ENCODE measurements around the gene GTPBP2.

Gene GTPBP2

DNA sequence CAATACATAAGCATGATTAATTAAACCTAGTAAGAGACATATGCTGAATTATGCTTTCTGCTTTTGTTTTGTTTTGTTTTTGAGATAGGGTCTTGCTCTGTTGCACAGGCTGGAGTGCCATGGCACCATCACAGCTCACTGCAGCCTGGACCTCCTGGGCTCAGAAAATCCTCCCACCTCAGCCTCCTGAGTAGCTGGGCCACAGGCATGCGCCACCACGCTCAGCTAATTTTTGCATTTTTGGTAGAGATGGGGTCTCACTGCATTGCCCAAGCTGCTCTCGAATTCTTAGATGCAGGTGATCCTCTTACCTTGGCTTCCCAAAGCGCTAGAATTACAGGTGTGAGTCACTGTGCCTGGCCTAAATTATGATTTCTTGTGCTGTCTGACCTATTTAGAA, 57.0 kb downstream of the GTPBP2 start:
- no peak for DNase-seq

DNA sequence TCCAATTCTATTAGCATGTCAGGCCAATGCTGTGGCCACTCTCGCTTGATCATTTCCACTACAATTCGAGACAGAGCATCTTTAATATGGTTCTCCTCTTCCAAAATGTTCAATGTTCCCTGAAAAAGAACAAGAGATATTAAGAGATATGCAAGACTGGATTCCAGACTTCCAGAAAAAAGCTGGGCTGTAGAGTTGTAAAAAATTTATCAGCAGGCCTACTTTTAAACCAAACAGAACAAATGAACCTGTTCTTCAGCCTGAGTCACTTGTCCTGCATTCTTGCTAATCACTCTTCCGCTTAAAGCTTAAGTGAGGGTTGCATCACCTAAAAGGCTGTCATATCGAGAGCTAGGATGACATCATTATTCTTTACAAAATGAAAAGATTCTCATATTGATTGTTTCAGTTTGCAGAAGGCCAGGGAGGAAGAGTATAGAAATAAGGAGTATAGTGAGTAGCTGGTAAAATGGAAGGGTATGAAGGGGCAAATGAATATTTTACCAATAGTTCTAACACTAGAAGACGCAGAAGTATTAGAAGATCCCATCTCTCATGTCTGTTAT, 58.1 kb downstream of the GTPBP2 start:
- DNase-seq, result no peak
